B cell (primary cell): ENCODE data around the gene FBXO34. TPM values are rescaled to one million over a fixed set of nuclear protein-coding genes. Genes with fewer than 3 reads are reported as not detected.

Experiments
- ATAC-seq: fragments of 200-7000 bp; cut with Tn5 transposase; one replicate; pipeline ENCODE4 v1.10.0; 2021; ENCODE audit warnings: low read depth, mild to moderate bottlenecking, moderate number of reproducible peaks, moderate library complexity
- CTCF ChIA-PET: fragments of 350-600 bp; sonication (Branson Sonifier 250); formaldehyde crosslinking; loops from one replicate; lab custom pipeline; 2021; ENCODE audit warnings: antibody characterized with exemption, inconsistent platforms; lab: Charles Lee
- POLR2A ChIA-PET: fragments of 350-600 bp; sonication (Branson Sonifier 250); formaldehyde crosslinking; loops from one replicate; lab custom pipeline; 2021; ENCODE audit warnings: antibody characterized with exemption; lab: Charles Lee
- DNase-seq: peaks from one replicate; pipeline ENCODE4 v3.0.0; 2013
- H2AFZ ChIP-seq: 2 replicates; pipeline ENCODE4 v1.6.1; 2012; ENCODE audit warnings: mild to moderate bottlenecking, low read depth, low read length; ENCODE audit not compliant: insufficient read depth, poor library complexity, severe bottlenecking
- H3K27ac ChIP-seq, 2 donors: 1 replicate in 1 of 2; 2 replicates in 1 of 2; pipeline ENCODE4 v1.5.1; 2012 to 2013; ENCODE audit warnings: low read length in 2 of 2, mild to moderate bottlenecking in 2 of 2, moderate library complexity in 1 of 2
- H3K27me3 ChIP-seq, 4 experiments: fragments of 200-600 bp in 1 of 4; sonication (generic) in 1 of 4; replicated peaks in 1 of 4; 1 replicate in 2 of 4; 2 replicates in 2 of 4; pipeline versions ENCODE4 v1.6.1 to v1.7.0; 2013 to 2016; ENCODE audit warnings: low read length in 3 of 4, mild to moderate bottlenecking in 2 of 4, mixed read lengths in 1 of 4, moderate library complexity in 1 of 4; ENCODE audit not compliant: insufficient read depth in 4 of 4, control insufficient read depth in 3 of 4; ENCODE audit errors: control extremely low read depth in 1 of 4
- H3K36me3 ChIP-seq, 2 experiments: replicated peaks in 1 of 2; 1 replicate in 1 of 2; 2 replicates in 1 of 2; pipeline versions ENCODE4 v1.6.1 to v1.7.1; 2013; ENCODE audit warnings: low read length in 1 of 2; ENCODE audit not compliant: insufficient read depth in 2 of 2, control insufficient read depth in 1 of 2; ENCODE audit errors: control extremely low read depth in 1 of 2, extremely low read depth in 1 of 2
- H3K4me1 ChIP-seq, 2 donors: fragments of 200-600 bp in 1 of 2; sonication (generic) in 1 of 2; 1 replicate in 1 of 2; 2 replicates in 1 of 2; pipeline versions ENCODE4 v1.5.1 to v1.6.1; 2013 to 2017; ENCODE audit warnings: low read length in 2 of 2; ENCODE audit not compliant: control insufficient read depth in 2 of 2, insufficient read depth in 2 of 2
- H3K4me2 ChIP-seq: replicated peaks from 2 replicates; pipeline ENCODE3; 2012; ENCODE audit warnings: mild to moderate bottlenecking, low read depth, low read length; ENCODE audit not compliant: poor library complexity, severe bottlenecking
- H3K4me3 ChIP-seq, 5 experiments: fragments of 200-600 bp in 1 of 5; sonication (generic) in 1 of 5; 1 replicate in 3 of 5; 2 replicates in 2 of 5; pipeline versions ENCODE4 v1.5.1 to v1.7.0; 2011 to 2016; ENCODE audit warnings: low read length in 4 of 5, mild to moderate bottlenecking in 4 of 5, low read depth in 2 of 5, control low read depth in 1 of 5, moderate library complexity in 1 of 5; ENCODE audit not compliant: insufficient read depth in 1 of 5; ENCODE audit errors: control extremely low read depth in 1 of 5, extremely low read depth in 1 of 5
- H3K79me2 ChIP-seq: fragments of 200-600 bp; sonication (generic); one replicate; pipeline ENCODE4 v1.6.0; 2016; ENCODE audit warnings: low read length; ENCODE audit not compliant: control insufficient read depth, insufficient read depth
- H3K9ac ChIP-seq: fragments of 200-600 bp; sonication (generic); 2 replicates; pipeline ENCODE4 v1.6.1; 2017; ENCODE audit warnings: mild to moderate bottlenecking, low read length, moderate library complexity
- H3K9me3 ChIP-seq, 3 donors: one replicate each; pipeline versions ENCODE4 v1.6.1 to v1.7.1; 2013; ENCODE audit warnings: low read length in 2 of 3; ENCODE audit not compliant: control insufficient read depth in 2 of 3, insufficient read depth in 1 of 3; ENCODE audit errors: control extremely low read depth in 1 of 3
- H4K20me1 ChIP-seq: 2 replicates; pipeline ENCODE4 v1.6.0; 2012; ENCODE audit warnings: mild to moderate bottlenecking, low read length; ENCODE audit not compliant: insufficient read depth, control insufficient read depth, poor library complexity, severe bottlenecking
- H3K27ac Mint-ChIP-seq: one replicate; pipeline ENCODE4 v1.8.0; 2021; ENCODE audit warnings: mixed read lengths
- H3K27me3 Mint-ChIP-seq: one replicate; pipeline ENCODE4 v1.8.0; 2021; ENCODE audit warnings: mixed read lengths
- H3K4me1 Mint-ChIP-seq: one replicate; pipeline ENCODE4 v1.8.0; 2021; ENCODE audit warnings: mixed read lengths
- H3K4me3 Mint-ChIP-seq: one replicate; pipeline ENCODE4 v1.8.0; 2021; ENCODE audit warnings: mixed read lengths
- H3K9me3 Mint-ChIP-seq: one replicate; pipeline ENCODE4 v1.8.0; 2022; ENCODE audit warnings: mixed read lengths; ENCODE audit not compliant: insufficient read depth
- EZH2 ChIP-seq: IDR thresholded peaks from 2 replicates; pipeline ENCODE4 v1.6.1; 2012; ENCODE audit warnings: borderline replicate concordance, low read depth, mild to moderate bottlenecking, moderate library complexity, low read length; ENCODE audit not compliant: insufficient read depth, poor library complexity, severe bottlenecking
- WGBS: methylation state at CpG from one replicate; pipeline ENCODE4 v1.1.5; 2013; ENCODE audit warnings: missing lambda C conversion rate; ENCODE audit not compliant: insufficient coverage; 5-methylcytosine and 5-hydroxymethylcytosine counted together
- intact Hi-C: fragments of 100-400 bp; cut with micrococcal nuclease; formaldehyde crosslinking; loops from one replicate; pipeline ENCODE4 v1.10.0; 2022
- polyA plus RNA-seq: library from polyadenylated mRNA; depleted of rRNA; stranded (reverse); fragments of >200 nt; gene quantifications from 2 replicates; pipeline ENCODE4 v1.2.3, GENCODE V29; 2012
- total RNA-seq, 2 donors: library from RNA; stranded (reverse); fragments of 120-200 nt in 1 of 2; gene quantifications; 1 replicate in 1 of 2; 2 replicates in 1 of 2; pipeline versions ENCODE4 v1.2.3 to v1.2.4, GENCODE V29; 2013 to 2022
- TF ChIP-seq, protein P1 (sequence below): fragments of 200-600 bp; IDR thresholded peaks from one replicate; pipeline ENCODE4 v1.8.0; 2022; ENCODE audit warnings: antibody characterized with exemption, mild to moderate bottlenecking

The FBXO34 gene
- total and polyA plus RNA-seq, 2 donors (not counting 1 experiment from before 2014, with no cell fraction given): 8.1 to 27.5 TPM

DNA sequence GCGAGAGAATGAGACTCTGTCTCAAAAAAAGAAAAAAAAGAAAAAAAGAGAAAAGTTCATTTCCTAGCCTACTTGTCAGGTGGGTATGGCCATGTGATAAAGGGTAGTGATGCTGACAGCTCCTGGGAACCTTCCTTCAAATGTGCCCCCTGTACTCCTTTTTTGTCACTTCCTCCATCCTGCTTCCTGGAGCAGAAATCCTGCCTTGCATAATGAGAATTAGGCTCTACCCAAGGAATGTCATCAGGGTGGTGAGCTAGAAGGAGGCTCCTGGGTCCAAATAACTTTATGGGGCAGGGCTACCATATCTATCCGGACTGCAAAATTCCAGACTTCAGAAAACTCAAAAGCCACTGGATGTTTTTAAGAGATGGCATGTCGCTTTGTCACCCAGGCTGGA, 27.8 kb upstream of the FBXO34 start:
- Histone ChIP-seq H3K4me3 (no peak overlapping the region), H2AFZ (no peak overlapping the region), H4K20me1 (no peaks in the 10 kb centered on the region), H3K9me3 (no peaks in the 10 kb centered on the region), H3K79me2 (no peaks in the 10 kb centered on the region), H3K27ac (no peak overlapping the region), H3K27me3 (peaks cover 0 to 3% (median 0%) of the 10 kb centered on the region in 4 experiments), H3K9ac (no peak overlapping the region), H3K4me2 (no peak overlapping the region), H3K4me1 (no peaks in the 10 kb centered on the region), H3K36me3 (no peaks in the 10 kb centered on the region)
- 100% methylated on average over 2 of the region's 3 CpGs for WGBS
- DNase-seq: no peak
- peaks cover 22% of the 10 kb centered on the region for H3K27me3 Mint-ChIP-seq
- no peaks in the 10 kb centered on the region for H3K9me3 Mint-ChIP-seq
- peaks cover 2% of the 10 kb centered on the region for H3K4me1 Mint-ChIP-seq
- no peak overlapping the region for H3K4me3 Mint-ChIP-seq
- intact Hi-C loops: no loop called here
- H3K27ac Mint-ChIP-seq: no peak overlapping the region
- ChIA-PET CTCF (interaction anchor here (0.6 to 1.6 kb wide), 3 partner anchors 20 to 1231 kb away, joined by 3 to 4 read pairs (median 4); no protein-coding TSS in a partner anchor), POLR2A (no interaction called here)
- TF ChIP-seq, protein P1, sequence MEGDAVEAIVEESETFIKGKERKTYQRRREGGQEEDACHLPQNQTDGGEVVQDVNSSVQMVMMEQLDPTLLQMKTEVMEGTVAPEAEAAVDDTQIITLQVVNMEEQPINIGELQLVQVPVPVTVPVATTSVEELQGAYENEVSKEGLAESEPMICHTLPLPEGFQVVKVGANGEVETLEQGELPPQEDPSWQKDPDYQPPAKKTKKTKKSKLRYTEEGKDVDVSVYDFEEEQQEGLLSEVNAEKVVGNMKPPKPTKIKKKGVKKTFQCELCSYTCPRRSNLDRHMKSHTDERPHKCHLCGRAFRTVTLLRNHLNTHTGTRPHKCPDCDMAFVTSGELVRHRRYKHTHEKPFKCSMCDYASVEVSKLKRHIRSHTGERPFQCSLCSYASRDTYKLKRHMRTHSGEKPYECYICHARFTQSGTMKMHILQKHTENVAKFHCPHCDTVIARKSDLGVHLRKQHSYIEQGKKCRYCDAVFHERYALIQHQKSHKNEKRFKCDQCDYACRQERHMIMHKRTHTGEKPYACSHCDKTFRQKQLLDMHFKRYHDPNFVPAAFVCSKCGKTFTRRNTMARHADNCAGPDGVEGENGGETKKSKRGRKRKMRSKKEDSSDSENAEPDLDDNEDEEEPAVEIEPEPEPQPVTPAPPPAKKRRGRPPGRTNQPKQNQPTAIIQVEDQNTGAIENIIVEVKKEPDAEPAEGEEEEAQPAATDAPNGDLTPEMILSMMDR: no peak
- TF ChIP-seq EZH2: no peak
- ATAC-seq: no peak

DNA sequence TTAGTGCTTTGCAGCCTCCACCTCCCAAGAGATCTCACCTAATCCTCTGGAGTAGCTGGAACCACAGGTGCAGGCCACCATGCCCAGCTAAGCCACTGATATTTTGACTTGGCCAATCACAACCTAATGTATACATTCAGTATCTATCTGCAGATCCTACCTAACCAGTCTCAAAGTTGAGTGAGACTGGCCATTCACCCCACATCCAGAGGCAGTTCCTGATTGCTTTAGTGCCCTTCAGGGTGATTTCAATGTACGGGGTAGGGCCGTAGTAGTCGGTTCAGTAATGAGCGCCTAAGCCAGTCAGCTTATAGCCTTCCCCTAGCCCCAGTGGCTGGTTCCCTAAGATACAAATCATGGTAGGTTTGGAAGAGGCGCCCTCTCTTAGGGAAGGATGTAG, 27.4 kb upstream of the FBXO34 start:
- Histone ChIP-seq H3K4me3 (no peak overlapping the region), H3K79me2 (no peaks in the 10 kb centered on the region), H3K4me2 (no peak overlapping the region), H3K9me3 (no peaks in the 10 kb centered on the region), H3K9ac (no peak overlapping the region), H2AFZ (no peak overlapping the region), H3K4me1 (no peaks in the 10 kb centered on the region), H3K27me3 (peaks cover 0 to 3% (median 0%) of the 10 kb centered on the region in 4 experiments), H3K36me3 (no peaks in the 10 kb centered on the region), H4K20me1 (no peaks in the 10 kb centered on the region), H3K27ac (no peak overlapping the region)
- DNase-seq: no peak
- ChIA-PET POLR2A (no interaction called here), CTCF (interaction anchor here (1.1 to 1.6 kb wide), 2 partner anchors 188 to 1231 kb away, joined by 4 read pairs; no protein-coding TSS in a partner anchor)
- no peak for ATAC-seq
- H3K27me3 Mint-ChIP-seq: peaks cover 25% of the 10 kb centered on the region
- no peaks in the 10 kb centered on the region for H3K4me1 Mint-ChIP-seq
- TF ChIP-seq EZH2: no peak
- TF ChIP-seq, protein P1: no peak
- H3K9me3 Mint-ChIP-seq: no peaks in the 10 kb centered on the region
- 100% methylated on average over 4 of the region's 5 CpGs for WGBS
- no peak overlapping the region for H3K4me3 Mint-ChIP-seq
- H3K27ac Mint-ChIP-seq: no peak overlapping the region
- intact Hi-C loops: no loop called here
